Activated naive CD4-positive, alpha-beta T cell (primary cell): ENCODE data around the gene MDN1.
"Not testable (repeated sequence)": the region's sequence is repeated elsewhere in the genome, so short reads cannot be mapped to it uniquely, and the experiment has no call there.

ENCODE experiments used
- DNase-seq, 4 experiments: peaks; one replicate each; lab custom pipeline; 2025; lab: John Stamatoyannopoulos, UW

MDN1 gene, protein sequence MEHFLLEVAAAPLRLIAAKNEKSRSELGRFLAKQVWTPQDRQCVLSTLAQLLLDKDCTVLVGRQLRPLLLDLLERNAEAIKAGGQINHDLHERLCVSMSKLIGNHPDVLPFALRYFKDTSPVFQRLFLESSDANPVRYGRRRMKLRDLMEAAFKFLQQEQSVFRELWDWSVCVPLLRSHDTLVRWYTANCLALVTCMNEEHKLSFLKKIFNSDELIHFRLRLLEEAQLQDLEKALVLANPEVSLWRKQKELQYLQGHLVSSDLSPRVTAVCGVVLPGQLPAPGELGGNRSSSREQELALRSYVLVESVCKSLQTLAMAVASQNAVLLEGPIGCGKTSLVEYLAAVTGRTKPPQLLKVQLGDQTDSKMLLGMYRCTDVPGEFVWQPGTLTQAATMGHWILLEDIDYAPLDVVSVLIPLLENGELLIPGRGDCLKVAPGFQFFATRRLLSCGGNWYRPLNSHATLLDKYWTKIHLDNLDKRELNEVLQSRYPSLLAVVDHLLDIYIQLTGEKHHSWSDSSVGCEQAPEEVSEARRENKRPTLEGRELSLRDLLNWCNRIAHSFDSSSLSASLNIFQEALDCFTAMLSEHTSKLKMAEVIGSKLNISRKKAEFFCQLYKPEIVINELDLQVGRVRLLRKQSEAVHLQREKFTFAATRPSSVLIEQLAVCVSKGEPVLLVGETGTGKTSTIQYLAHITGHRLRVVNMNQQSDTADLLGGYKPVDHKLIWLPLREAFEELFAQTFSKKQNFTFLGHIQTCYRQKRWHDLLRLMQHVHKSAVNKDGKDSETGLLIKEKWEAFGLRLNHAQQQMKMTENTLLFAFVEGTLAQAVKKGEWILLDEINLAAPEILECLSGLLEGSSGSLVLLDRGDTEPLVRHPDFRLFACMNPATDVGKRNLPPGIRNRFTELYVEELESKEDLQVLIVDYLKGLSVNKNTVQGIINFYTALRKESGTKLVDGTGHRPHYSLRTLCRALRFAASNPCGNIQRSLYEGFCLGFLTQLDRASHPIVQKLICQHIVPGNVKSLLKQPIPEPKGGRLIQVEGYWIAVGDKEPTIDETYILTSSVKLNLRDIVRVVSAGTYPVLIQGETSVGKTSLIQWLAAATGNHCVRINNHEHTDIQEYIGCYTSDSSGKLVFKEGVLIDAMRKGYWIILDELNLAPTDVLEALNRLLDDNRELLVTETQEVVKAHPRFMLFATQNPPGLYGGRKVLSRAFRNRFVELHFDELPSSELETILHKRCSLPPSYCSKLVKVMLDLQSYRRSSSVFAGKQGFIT (N-terminal part only)

DNA sequence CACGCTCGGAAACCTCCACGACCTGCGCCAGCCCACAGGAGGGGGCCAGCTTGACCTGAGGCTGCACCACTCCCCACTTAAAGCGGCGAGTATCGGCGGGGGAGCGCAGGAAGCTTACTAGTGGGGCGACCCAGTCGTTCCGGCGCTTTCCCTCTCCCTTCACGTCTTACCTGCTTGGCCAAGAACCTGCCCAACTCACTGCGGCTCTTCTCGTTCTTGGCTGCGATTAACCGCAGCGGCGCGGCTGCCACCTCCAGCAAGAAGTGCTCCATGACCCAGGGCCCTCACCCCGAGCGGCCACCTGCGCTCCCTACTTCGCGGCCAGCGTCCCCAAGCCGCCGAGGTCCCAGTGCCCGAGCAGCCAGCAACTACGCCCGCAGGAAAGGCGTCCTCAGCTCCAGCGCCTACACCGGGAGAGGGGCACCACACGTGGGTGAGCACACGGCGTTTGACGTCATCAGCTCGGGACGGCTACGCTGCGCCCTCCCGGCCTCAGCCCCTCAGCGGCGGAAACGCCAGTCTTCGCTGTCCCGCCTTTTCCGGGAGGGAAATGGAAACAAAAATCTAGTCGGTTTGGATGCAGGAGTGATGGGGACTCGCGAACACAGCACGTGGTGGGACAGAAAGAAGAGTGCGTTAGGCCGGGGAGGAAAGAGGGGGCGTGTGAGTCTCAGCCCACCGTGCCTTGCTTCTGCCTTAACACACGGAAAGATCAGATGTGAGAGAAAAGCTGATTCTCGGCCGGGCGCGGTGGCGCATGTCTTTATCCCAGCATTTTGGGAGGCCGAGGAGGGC lies at the start of gene MDN1:
TSS of gene MDN1 (minus strand) at position 459 of the 795 bp plus-strand sequence. CDS start at position 272, 187 bp downstream.
- DNase-seq, result peak; percentile 62 to 78 (median 70)

GRCh38 chr6:89866024-89866678 lies 46.6 kb upstream of the MDN1 start:
- no peak for DNase-seq

- no peak for DNase-seq
Observed at GRCh38 chr6:89862698-89863097, 43.1 kb upstream of the MDN1 start.

DNA sequence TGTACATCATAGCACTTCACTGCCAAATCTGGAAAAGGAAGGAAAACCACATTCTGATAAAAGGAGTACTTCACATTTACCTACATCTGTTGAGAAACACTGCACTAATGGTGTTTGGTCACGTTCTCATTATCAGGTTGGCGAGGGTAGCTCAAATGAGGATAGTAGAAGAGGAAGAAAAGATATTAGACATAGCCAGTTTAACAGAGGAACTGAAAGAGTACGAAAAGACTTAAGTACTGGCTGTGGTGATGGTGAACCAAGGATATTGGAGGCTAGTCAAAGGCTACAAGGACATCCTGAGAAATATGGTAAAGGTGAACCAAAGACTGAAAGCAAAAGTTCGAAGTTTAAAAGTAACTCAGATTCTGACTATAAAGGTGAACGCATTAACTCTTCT lies 42.7 kb upstream of the MDN1 start:
- no peak for DNase-seq

GRCh38 chr6:89859744-89860143 lies 40.1 kb upstream of the MDN1 start:
- DNase-seq, result no peak

GRCh38 chr6:89858041-89858440 lies 38.4 kb upstream of the MDN1 start:
- DNase-seq, result no peak

DNA sequence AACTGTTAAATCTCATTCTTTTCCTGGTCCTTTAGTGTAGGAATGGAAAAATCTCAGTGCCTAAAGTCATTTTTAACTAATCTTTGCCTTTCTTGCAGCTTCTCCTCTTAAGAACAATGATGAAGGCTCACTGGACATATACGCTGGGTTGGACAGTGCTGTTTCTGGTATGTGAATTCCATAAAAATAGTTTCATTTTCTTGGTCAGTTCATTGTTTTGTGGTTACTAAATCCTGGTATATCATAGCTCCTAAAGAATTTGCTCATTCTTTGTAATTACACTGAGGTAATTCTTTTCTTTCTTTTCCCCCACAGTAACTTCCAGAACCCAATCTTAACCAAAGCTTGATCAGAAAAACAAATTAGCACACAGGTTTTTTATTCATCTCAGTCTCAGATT lies 33.5 kb upstream of the MDN1 start:
- no peak for DNase-seq

DNA sequence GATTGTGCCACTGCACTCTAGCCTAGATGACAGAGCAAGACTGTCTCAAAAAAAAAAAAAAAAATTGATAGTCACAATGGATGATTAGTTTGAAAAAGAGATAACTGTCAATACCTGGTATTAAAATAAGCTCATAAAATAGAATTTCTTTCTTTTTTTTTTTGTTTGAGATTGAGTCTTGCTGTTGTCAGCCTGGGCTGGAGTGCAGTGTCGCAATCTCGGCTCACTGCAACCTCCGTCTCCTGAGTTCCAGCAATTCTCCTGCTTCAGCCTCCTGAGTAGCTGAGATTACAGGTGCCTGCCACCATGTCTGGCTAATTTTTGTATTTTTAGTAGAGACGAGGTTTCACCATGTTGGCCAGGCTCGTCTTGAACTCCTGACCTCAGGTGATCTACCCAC lies 27.9 kb upstream of the MDN1 start:
- DNase-seq, result not testable (repeated sequence)

DNA sequence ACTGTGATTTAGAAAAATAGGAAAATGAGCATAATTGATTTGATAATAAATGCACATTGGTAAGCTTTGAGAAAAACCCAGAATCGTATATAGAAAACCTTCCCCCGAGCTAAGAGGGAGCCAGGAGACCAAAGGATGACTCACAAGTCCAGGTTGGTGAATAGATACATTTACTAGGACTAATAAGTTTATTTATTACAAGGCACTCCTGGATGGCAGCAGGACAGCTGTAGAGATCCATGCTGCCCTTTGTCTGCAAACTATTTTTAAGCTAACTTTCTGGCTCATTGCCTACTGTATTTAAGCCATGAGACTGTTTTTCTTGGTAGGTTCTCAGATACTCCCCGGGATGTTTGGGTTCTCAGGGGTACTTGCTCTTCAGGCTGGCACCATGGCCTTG lies 23.5 kb upstream of the MDN1 start:
- no peak for DNase-seq

GRCh38 chr6:89842228-89842627 lies 22.6 kb upstream of the MDN1 start:
- no peak for DNase-seq

DNA sequence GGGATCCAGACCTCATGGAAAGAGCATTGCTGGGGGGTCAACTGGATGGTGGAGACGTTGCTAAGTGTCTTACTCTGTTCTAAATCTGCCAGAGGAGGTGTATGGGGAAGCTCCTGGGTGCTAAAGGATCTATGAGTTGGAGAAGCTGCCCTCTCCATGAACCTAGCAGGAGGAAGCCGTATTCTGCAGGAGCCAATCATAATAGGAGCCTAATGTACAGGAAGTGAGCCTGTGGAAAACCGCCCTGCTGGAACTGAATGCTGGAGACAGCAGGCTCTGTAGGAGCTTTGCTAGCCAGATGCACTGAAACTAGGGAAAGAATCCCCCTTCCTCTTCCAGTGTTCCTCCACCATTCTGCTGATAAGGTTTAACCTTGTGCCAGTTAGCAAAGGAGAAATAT lies 20.9 kb upstream of the MDN1 start:
- no peak for DNase-seq

GRCh38 chr6:89836639-89837222 lies 17.1 kb upstream of the MDN1 start:
- DNase-seq, result no peak

DNA sequence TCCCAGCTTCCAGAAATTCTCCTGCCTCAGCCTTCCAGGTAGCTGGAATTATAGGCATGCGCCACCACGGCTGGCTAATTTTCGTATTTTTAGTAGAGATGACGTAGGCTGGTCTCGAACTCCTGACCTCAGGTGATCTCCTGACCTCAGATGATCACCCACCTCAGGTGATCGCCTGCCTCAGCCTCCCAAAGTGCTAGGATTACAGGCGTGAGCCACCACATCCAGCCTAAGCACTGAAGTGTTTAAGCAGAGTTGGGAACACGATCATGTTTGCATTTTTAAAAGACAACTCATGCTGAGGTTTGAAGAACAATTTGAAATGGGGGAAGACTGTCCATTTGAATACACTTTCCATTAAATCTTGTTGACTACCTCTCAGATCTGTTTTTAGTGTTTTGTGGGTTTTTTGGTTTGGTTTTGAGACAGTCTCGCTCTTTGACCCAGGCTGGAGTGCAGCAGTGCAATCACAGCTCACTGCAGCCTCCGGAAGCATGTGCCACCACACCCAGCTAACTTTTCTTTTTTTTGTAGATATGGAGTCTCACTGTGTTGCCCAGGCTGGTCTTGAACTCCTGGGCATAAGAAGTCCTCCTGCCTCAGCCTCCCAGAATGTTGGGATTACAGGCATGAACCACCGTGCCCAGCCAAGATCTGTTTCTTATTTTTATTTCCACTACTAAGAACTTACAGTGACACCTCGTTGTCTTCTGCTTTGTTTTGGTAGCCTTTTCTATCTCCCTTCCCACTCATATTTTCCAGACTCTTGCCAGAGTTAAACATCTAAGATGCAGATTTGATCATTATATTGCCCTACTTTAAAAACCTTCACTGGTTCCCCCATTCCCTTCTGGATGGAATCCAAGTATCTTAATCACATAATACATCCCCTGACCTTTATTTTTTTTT lies 15.5 kb upstream of the MDN1 start:
- no peak for DNase-seq

DNA sequence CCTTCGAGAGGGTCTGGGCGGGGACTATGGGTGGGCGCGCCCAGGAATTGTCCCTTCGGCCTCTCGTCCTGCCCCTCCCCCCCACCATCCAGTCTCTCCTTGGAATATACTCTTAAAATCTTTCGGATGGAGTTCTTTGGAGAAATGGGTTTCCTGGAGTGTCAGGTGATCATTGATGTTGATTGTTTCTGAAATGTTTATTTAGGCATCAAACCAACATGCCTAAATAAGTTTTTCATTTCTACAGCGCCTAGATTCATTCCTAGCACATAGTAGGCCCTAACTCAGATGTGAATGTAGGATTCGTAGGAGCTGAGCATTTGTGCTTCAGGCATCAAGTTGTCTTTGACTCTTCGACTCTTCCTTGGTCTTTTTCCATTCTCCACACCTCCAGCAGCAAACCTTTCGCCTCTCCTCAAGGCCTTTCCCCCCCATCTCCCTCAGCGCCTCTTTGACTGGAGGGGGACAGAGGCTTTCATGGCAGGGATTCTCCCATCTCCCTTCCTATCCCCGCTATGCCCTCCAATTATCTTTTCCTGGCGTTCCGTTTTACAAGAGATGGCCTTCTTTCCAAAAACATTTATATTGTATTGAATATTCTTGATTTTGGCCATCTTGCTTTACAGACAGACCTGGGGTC lies 10.7 kb upstream of the MDN1 start:
- DNase-seq, result no peak

GRCh38 chr6:89829472-89830169 lies 10.0 kb upstream of the MDN1 start, which contains the start of gene CASP8AP2:
CASP8AP2 (plus strand) TSS chr6:89829880.
- peak; percentile 68 to 88 (median 86) for DNase-seq

DNA sequence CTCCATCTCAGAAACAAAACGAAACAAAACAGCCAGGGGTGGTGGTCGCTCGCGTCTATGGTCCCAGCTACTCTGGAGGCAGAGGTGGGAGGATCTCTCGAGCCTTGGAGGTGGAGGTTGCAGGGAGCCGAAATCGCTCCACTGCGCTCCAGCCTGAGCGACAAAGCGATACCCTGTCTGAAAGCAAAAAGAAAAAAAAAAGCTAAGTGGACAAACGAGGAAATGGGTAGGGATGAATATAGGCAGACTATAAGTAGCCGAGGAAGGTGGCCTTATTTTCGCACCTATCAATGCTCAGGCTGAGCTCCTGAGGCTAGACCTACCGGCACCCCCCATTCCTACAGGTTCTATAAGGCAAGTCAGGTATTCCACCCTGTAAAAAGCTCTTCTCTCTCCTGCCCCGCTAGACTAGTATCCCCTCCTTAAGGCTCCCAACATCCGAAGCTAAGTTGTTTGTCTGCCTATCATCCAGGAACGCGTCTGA lies 9.4 kb upstream of the MDN1 start:
- no peak for DNase-seq

GRCh38 chr6:89828475-89828987 lies 8.9 kb upstream of the MDN1 start:
- not testable (repeated sequence) for DNase-seq

DNA sequence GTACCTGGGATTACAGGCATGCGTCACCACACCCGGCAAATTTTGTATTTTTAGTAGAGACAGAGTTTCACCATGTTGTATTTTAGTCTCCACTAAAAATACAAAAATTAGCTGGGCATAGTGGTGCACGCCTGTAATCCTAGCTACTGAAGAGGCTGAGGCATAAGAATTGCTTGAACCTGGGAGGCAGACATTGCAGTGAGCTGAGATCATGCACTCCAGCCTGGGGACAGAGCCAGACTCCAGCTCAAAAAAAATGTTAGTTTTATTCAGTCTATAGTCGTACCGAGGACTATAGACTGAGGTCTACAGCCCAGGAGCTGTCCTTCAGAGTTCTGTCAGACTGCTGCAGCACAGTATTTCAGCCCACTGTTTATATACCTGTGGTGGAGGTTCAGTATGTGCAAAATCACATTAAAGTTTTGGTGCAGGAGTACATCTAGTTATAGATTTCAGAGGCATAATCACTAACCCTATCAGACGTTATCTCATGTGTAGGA lies 6.5 kb upstream of the MDN1 start:
- no peak for DNase-seq
